ENCODE results near the gene SELENBP1. TPM values are rescaled to one million over a fixed set of nuclear protein-coding genes. Genes with fewer than 3 reads are reported as not detected.

Gene SELENBP1
- total and polyA plus RNA-seq, 2 of the 13 experiments (the other 11 are each of a cell fraction or from before 2014, with no cell fraction given), result 27.8 to 29.0 TPM

- Histone ChIP-seq H3K9ac (ENCODE audit: insufficient read depth, low read depth, low read length) (no peak overlapping the region), H3K27me3 (ENCODE audit: control insufficient read depth in 1 of 2, insufficient read depth in 2 of 2, low read length in 2 of 2) (no peaks in the 10 kb centered on the region), H3K4me2 (ENCODE audit: low read depth, low read length) (no peak overlapping the region), H3K36me3 (replicated peaks in 1 of 2; ENCODE audit: control insufficient read depth in 1 of 2, insufficient read depth in 2 of 2, low read length in 2 of 2) (no peaks in the 10 kb centered on the region), H2AFZ (ENCODE audit: low read length) (no peak overlapping the region), H3K27ac (ENCODE audit: extremely low read length, insufficient read depth, low read length) (no peak overlapping the region), H4K20me1 (ENCODE audit: insufficient read depth, low read length) (no peaks in the 10 kb centered on the region), H3K4me1 (ENCODE audit: insufficient read depth, low read length) (0 out of 2 replicates have a peak, but pooled peaks cover 7% of the 10 kb centered on the region), H3K79me2 (ENCODE audit: insufficient read depth, low read length) (no peaks in the 10 kb centered on the region), H3K9me3 (ENCODE audit: low read length) (peaks cover 7% of the 10 kb centered on the region), H3K4me3 (replicated peaks in 1 of 3; ENCODE audit: insufficient read depth in 1 of 3, low read depth in 2 of 3, low read length in 3 of 3) (no peak overlapping the region)
- intact Hi-C loops (cut with micrococcal nuclease; ENCODE audit: unreplicated experiment), result no loop called here
- ATAC-seq, result no peak
- in situ Hi-C loops (cut with HindIII; ENCODE audit: extremely low pct_ligation_motif_present, low pct_unique_long_range_greater_than_20kb), result no loop called here
- no peak for DNase-seq (ENCODE audit: low spot score)
- CTCF ChIA-PET (ENCODE audit: low intra/inter-chr PET ratio, low total read pairs), result no interaction called here
- no peak for FAIRE-seq
- no TSS peak for BruUV-seq (replicated peaks)
- WGBS (ENCODE audit: low lambda C conversion rate), result 0% methylated on average over 2 of the region's 2 CpGs
- POLR2A ChIA-PET, result no interaction called here
- no peak for TF ChIP-seq POLR2G (IDR thresholded peaks at IDR 0.05; ENCODE audit: low read depth, low read length)
- no peak for TF ChIP-seq EED (CRISPR knock-in tag; IDR thresholded peaks at IDR 0.05)
- no peak for TF ChIP-seq TAF15 (IDR thresholded peaks at IDR 0.05; ENCODE audit: low read depth, low read length, poor library complexity, severe bottlenecking)
- no peak for TF ChIP-seq POLR2AphosphoS2 (IDR thresholded peaks at IDR 0.05; ENCODE audit: low read depth, low read length)
- TF ChIP-seq ATM (IDR thresholded peaks at IDR 0.05; ENCODE audit: borderline replicate concordance), result no peak
- TF ChIP-seq ZNF446 (CRISPR knock-in tag; IDR thresholded peaks at IDR 0.05), result no peak
- no peak for TF ChIP-seq TEAD3 (CRISPR knock-in tag; optimal IDR thresholded peaks at IDR 0.05; ENCODE audit: borderline replicate concordance)
- no peak for TF ChIP-seq BCLAF1 (IDR thresholded peaks at IDR 0.05)
- no peak for TF ChIP-seq POGZ (CRISPR knock-in tag; IDR thresholded peaks at IDR 0.05)
- TF ChIP-seq ZNF530 (CRISPR knock-in tag; IDR thresholded peaks at IDR 0.05; ENCODE audit: low read depth), result no peak
- no peak for TF ChIP-seq SRSF4 (IDR thresholded peaks at IDR 0.05; ENCODE audit: low read depth, low read length, poor library complexity, severe bottlenecking)
- no peak for TF ChIP-seq GTF2F1 (IDR thresholded peaks at IDR 0.05; ENCODE audit: low read length)
- no peak for TF ChIP-seq PREB (CRISPR knock-in tag; IDR thresholded peaks at IDR 0.05)
- no peak for TF ChIP-seq ZFP91 (CRISPR knock-in tag; IDR thresholded peaks at IDR 0.05; ENCODE audit: borderline replicate concordance)
- TF ChIP-seq TOPORS (CRISPR knock-in tag; IDR thresholded peaks at IDR 0.05), result no peak
- no peak for TF ChIP-seq PRDM10 (CRISPR knock-in tag; IDR thresholded peaks at IDR 0.05; ENCODE audit: low read depth)
- no peak for TF ChIP-seq ZNF430 (CRISPR knock-in tag; IDR thresholded peaks at IDR 0.05)
These were observed 15.8 kb downstream of the SELENBP1 start for GRCh38 chr1:151356696-151357095.
